ENCODE results near the gene ATL1.
"Not testable (repeated sequence)": the region's sequence is repeated elsewhere in the genome, so short reads cannot be mapped to it uniquely, and the experiment has no call there.

ATL1 gene

GRCh38 chr14:50551877-50552276, 8.1 kb upstream of the ATL1 start:
- no peak overlapping the region for H3K4me3 ChIP-seq (ENCODE audit: low read depth, low read length)
- TF ChIP-seq CTCF (IDR thresholded peaks at IDR 0.05; ENCODE audit: low read depth, low read length): no peak

GRCh38 chr14:50552796-50553195, 7.1 kb upstream of the ATL1 start:
- not testable (repeated sequence) for H3K4me3 ChIP-seq (ENCODE audit: low read depth, low read length)

GRCh38 chr14:50560931-50561285, 963 bp downstream of the ATL1 start:
- TF ChIP-seq CTCF (IDR thresholded peaks at IDR 0.05; ENCODE audit: low read depth, low read length): no peak

GRCh38 chr14:50562841-50563240, 2.9 kb downstream of the ATL1 start:
- H3K4me3 ChIP-seq (ENCODE audit: low read depth, low read length): no peak overlapping the region
- no peak for TF ChIP-seq CTCF (IDR thresholded peaks at IDR 0.05; ENCODE audit: low read depth, low read length)

More at GRCh38 chr14:50560931-50561285, 963 bp downstream of the ATL1 start:
- peak overlapping the region; percentile 80 for H3K4me3 ChIP-seq (ENCODE audit: low read depth, low read length)

- no peak overlapping the region for H3K4me3 ChIP-seq (ENCODE audit: low read depth, low read length)
- TF ChIP-seq CTCF (IDR thresholded peaks at IDR 0.05; ENCODE audit: low read depth, low read length): no peak
These were observed 9.8 kb downstream of the ATL1 start for GRCh38 chr14:50569714-50570274.

GRCh38 chr14:50573862-50574261, 13.9 kb downstream of the ATL1 start:
- H3K4me3 ChIP-seq (ENCODE audit: low read depth, low read length): no peak overlapping the region
- TF ChIP-seq CTCF (IDR thresholded peaks at IDR 0.05; ENCODE audit: low read depth, low read length): no peak

GRCh38 chr14:50575769-50576168, 15.8 kb downstream of the ATL1 start:
- no peak for TF ChIP-seq CTCF (IDR thresholded peaks at IDR 0.05; ENCODE audit: low read depth, low read length)
- H3K4me3 ChIP-seq (ENCODE audit: low read depth, low read length): no peak overlapping the region

GRCh38 chr14:50577982-50578381, 18.0 kb downstream of the ATL1 start:
- TF ChIP-seq CTCF (IDR thresholded peaks at IDR 0.05; ENCODE audit: low read depth, low read length): no peak
- H3K4me3 ChIP-seq (ENCODE audit: low read depth, low read length): no peak overlapping the region

All from WI38 (cell line).